ENCODE results near the gene EEF1AKMT4.

DNA sequence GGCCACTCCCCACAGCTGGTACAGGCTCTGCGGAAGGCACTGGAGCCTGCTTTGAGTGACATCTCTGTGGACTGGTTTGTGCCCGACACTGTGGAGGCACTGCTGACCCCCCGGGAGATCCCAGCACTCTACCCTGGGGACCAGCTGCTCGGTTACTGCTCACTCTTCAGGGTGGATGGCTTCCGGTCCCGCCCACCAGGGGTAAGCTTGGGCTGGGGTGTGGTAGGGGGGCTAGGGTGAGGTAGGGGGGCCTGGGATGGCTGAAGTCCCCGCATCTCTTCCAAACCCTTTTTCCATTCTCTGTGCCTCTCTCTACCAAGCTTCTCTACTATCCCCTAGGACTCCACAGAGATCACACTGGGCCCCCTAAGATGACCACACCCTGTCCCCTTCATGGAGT lies 12.3 kb upstream of the EEF1AKMT4 start:
- TF ChIP-seq, protein P1, sequence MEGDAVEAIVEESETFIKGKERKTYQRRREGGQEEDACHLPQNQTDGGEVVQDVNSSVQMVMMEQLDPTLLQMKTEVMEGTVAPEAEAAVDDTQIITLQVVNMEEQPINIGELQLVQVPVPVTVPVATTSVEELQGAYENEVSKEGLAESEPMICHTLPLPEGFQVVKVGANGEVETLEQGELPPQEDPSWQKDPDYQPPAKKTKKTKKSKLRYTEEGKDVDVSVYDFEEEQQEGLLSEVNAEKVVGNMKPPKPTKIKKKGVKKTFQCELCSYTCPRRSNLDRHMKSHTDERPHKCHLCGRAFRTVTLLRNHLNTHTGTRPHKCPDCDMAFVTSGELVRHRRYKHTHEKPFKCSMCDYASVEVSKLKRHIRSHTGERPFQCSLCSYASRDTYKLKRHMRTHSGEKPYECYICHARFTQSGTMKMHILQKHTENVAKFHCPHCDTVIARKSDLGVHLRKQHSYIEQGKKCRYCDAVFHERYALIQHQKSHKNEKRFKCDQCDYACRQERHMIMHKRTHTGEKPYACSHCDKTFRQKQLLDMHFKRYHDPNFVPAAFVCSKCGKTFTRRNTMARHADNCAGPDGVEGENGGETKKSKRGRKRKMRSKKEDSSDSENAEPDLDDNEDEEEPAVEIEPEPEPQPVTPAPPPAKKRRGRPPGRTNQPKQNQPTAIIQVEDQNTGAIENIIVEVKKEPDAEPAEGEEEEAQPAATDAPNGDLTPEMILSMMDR (IDR thresholded peaks at IDR 0.05; ENCODE audit: borderline replicate concordance, extremely low read depth, low read length, poor library complexity, severe bottlenecking): no peak
- no peak for TF ChIP-seq EZH2 (IDR thresholded peaks at IDR 0.05; ENCODE audit: borderline replicate concordance, low read depth, low read length, severe bottlenecking)
